Activated B cell treated with CpG ODN at 0.5 μM for 24 hours (primary cell): Measurements from ENCODE around the gene CAMTA2. TPM values are rescaled to one million over a fixed set of nuclear protein-coding genes. Genes with fewer than 3 reads are reported as not detected.
A peak's percentile ranks its signal among the peaks of the same experiment; 100 is the strongest.
"Not testable (repeated sequence)": the region's sequence is repeated elsewhere in the genome, so short reads cannot be mapped to it uniquely, and the experiment has no call there.

ENCODE experiments used
- ATAC-seq: fragments of 200-7000 bp; cut with Tn5 transposase; one replicate; pipeline ENCODE4 v1.10.0; 2021; ENCODE audit warnings: low read depth, mild to moderate bottlenecking, moderate library complexity
- CTCF ChIA-PET: fragments of 350-600 bp; sonication (Branson Sonifier 250); formaldehyde crosslinking; loops from one replicate; lab custom pipeline; 2021; ENCODE audit warnings: antibody characterized with exemption; lab: Charles Lee
- POLR2A ChIA-PET: fragments of 350-600 bp; sonication (Branson Sonifier 250); formaldehyde crosslinking; loops from one replicate; lab custom pipeline; 2021; ENCODE audit warnings: antibody characterized with exemption; lab: Charles Lee
- DNase-seq: peaks from one replicate; pipeline ENCODE4 v3.0.0; 2022
- H3K27ac Mint-ChIP-seq: one replicate; pipeline ENCODE4 v1.8.0; 2020; ENCODE audit warnings: mixed read lengths
- H3K27me3 Mint-ChIP-seq: one replicate; pipeline ENCODE4 v1.8.0; 2021; ENCODE audit warnings: mixed read lengths
- H3K36me3 Mint-ChIP-seq: one replicate; pipeline ENCODE4 v1.8.0; 2021; ENCODE audit warnings: low read depth, mixed read lengths
- H3K4me1 Mint-ChIP-seq: one replicate; pipeline ENCODE4 v1.8.0; 2021; ENCODE audit warnings: mixed read lengths
- H3K4me3 Mint-ChIP-seq: one replicate; pipeline ENCODE4 v1.8.0; 2020; ENCODE audit warnings: mild to moderate bottlenecking, mixed read lengths
- H3K9me3 Mint-ChIP-seq: one replicate; pipeline ENCODE4 v1.8.0; 2020; ENCODE audit warnings: mixed read lengths
- intact Hi-C: fragments of 100-400 bp; cut with micrococcal nuclease; formaldehyde crosslinking; loops from one replicate; pipeline ENCODE4 v1.15.1; 2024
- total RNA-seq: library from RNA; stranded (reverse); gene quantifications from 2 replicates; pipeline ENCODE4 v1.2.3, GENCODE V29; 2022
- TF ChIP-seq, protein P1 (sequence below): fragments of 200-600 bp; IDR thresholded peaks from one replicate; pipeline ENCODE4 v1.8.0; 2022; ENCODE audit warnings: antibody characterized with exemption, mild to moderate bottlenecking

CAMTA2 gene
- total RNA-seq, 1 donor from 2014 or later, result 57.9 TPM

GRCh38 chr17:4932756-4933155 is 54.7 kb downstream of the CAMTA2 start:
- Mint-ChIP-seq H3K4me1 (peaks cover 35% of the 10 kb centered on the region), H3K4me3 (no peak overlapping the region), H3K27ac (no peak overlapping the region), H3K36me3 (peaks cover 15% of the 10 kb centered on the region), H3K27me3 (peaks cover 15% of the 10 kb centered on the region), H3K9me3 (no peaks in the 10 kb centered on the region)
- POLR2A ChIA-PET, result interaction anchor here (1.1 to 1.7 kb wide), 5 partner anchors 12 to 84 kb away, joined by 3 to 9 read pairs (median 5); partner anchors contain the start of genes C17orf107, PFN1 and SPAG7
- TF ChIP-seq, protein P1, sequence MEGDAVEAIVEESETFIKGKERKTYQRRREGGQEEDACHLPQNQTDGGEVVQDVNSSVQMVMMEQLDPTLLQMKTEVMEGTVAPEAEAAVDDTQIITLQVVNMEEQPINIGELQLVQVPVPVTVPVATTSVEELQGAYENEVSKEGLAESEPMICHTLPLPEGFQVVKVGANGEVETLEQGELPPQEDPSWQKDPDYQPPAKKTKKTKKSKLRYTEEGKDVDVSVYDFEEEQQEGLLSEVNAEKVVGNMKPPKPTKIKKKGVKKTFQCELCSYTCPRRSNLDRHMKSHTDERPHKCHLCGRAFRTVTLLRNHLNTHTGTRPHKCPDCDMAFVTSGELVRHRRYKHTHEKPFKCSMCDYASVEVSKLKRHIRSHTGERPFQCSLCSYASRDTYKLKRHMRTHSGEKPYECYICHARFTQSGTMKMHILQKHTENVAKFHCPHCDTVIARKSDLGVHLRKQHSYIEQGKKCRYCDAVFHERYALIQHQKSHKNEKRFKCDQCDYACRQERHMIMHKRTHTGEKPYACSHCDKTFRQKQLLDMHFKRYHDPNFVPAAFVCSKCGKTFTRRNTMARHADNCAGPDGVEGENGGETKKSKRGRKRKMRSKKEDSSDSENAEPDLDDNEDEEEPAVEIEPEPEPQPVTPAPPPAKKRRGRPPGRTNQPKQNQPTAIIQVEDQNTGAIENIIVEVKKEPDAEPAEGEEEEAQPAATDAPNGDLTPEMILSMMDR, result no peak
- CTCF ChIA-PET, result no interaction called here
- no peak for ATAC-seq
- DNase-seq, result no peak
- intact Hi-C loops, result loop anchor here (5.0 kb wide), 1 partner anchor 35 kb away; the partner anchor contains the start of gene SPAG7

- POLR2A ChIA-PET, result interaction anchor here (0.6 to 1.7 kb wide), 7 partner anchors 12 to 104 kb away, joined by 3 to 9 read pairs (median 7); partner anchors contain the start of genes PFN1 and SPAG7
Observed at GRCh38 chr17:4931963-4932362, 55.5 kb downstream of the CAMTA2 start, which contains the start of gene GP1BA. Gene GP1BA, plus strand, starts transcription at chr17:4932277. Its CDS starts 328 bp downstream, at chr17:4932605.

DNA sequence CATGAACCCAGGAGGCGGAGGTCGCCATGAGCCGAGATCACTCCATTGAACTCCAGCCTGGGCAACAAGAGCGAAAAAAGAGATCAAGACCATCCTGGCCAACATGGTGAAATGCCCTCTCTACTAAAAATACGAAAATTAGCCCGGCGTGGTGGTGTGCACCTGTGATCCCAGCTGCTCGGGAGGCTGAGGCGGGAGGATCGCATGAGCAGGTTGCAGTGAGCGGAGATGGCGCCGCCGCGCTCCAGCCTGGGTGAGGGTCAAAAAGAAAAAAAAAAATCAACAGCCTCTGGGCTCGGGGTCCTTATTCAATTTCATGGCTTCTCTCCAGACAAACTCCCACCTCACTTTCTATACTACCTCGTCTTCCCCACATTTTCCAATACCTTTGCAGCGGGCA is 58.6 kb downstream of the CAMTA2 start:
- no peak for ATAC-seq
- Mint-ChIP-seq H3K27me3 (peaks cover 10% of the 10 kb centered on the region), H3K4me1 (peaks cover 22% of the 10 kb centered on the region), H3K36me3 (no peaks in the 10 kb centered on the region), H3K9me3 (no peaks in the 10 kb centered on the region), H3K4me3 (no peak overlapping the region), H3K27ac (no peak overlapping the region)
- TF ChIP-seq, protein P1, result no peak
- no peak for DNase-seq
- intact Hi-C loops, result no loop called here
- ChIA-PET POLR2A (interaction anchor here (0.6 kb wide), 1 partner anchor 740 kb away, joined by 3 read pairs; no protein-coding TSS in a partner anchor), CTCF (interaction anchor here (1.1 kb wide), 1 partner anchor 11 kb away, joined by 3 read pairs; the partner anchor contains the start of genes RNF167 and SLC25A11)

More at GRCh38 chr17:4931963-4932362, 55.5 kb downstream of the CAMTA2 start, which contains the start of gene GP1BA:
- TF ChIP-seq, protein P1, result no peak
- peaks cover 7% of the 10 kb centered on the region for H3K36me3 Mint-ChIP-seq
- CTCF ChIA-PET, result no interaction called here
- H3K4me3 Mint-ChIP-seq, result peak within 1 kb of the TSS; percentile 24
- ATAC-seq (peak; percentile 49), DNase-seq (no peak)
- H3K4me1 Mint-ChIP-seq, result peaks cover 33% of the 10 kb centered on the region
- no peak within 1 kb of the TSS for H3K27ac Mint-ChIP-seq
- no peaks in the 10 kb centered on the region for H3K9me3 Mint-ChIP-seq
- intact Hi-C loops, result loop anchor here (5.0 kb wide), 1 partner anchor 35 kb away; the partner anchor contains the start of gene SPAG7
- H3K27me3 Mint-ChIP-seq, result peaks cover 15% of the 10 kb centered on the region

DNA sequence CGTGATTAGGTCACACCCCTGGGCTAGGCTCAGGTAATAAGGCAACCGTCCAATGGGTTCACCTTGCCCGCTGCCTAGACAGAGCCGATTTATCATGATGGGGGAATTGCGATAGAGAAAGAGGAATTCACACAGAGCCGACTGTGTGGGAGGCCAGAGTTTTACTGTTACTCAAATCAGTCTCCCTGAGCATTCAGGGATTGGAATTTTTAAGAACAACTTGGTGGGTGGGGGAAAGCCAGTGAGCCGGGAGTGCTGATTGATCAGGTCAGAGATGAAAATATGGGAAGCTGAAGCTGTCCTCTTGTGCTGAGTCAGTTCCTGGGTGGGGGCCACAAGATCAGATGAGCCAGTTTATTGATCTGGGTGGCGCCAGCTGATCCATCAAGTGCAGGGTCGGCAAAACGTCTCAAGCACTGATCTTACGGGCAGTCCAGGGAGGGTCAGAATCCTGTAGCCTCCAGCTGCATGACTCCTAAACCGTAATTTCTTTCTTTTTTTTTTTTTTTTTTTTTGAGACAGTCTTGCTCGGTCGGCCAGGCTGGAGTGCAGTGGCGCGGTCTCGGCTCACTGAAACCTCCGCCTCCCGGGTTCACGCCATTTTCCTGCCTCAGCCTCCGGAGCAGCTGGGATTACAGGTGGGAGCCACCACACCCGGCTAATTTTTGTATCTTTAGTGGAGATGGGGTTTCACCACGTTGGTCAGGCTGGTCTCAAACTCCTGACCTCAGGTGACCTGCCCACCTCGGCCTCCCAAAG is 60.7 kb downstream of the CAMTA2 start:
- CTCF ChIA-PET, result not testable (repeated sequence)

DNA sequence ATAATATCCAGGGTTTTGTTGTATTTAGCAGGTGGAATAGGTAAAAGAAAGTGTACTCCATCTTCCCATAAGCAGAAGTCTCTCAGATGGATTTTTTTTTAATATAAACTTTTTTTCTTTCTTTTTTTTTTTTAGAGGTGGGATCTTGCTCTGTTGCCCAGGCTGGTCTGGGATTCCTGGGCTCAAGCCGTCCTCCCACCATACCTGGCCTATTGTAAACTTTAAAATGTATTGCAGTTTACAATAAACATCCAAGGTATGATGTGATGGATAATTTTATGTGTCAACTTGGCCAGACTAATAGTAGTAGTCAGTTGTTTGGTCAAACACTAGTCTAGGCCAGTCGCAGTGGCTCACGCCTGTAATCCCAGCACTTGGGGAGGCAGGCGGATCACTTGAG is 66.2 kb downstream of the CAMTA2 start:
- DNase-seq (no peak), ATAC-seq (no peak)
- no peaks in the 10 kb centered on the region for H3K9me3 Mint-ChIP-seq
- no peak overlapping the region for H3K4me3 Mint-ChIP-seq
- ChIA-PET POLR2A (no interaction called here), CTCF (no interaction called here)
- TF ChIP-seq, protein P1, result no peak
- intact Hi-C loops, result no loop called here
- no peaks in the 10 kb centered on the region for H3K4me1 Mint-ChIP-seq
- H3K27me3 Mint-ChIP-seq, result no peaks in the 10 kb centered on the region
- H3K27ac Mint-ChIP-seq, result no peak overlapping the region
- H3K36me3 Mint-ChIP-seq, result no peaks in the 10 kb centered on the region

More for the DNA sequence above, 60.7 kb downstream of the CAMTA2 start:
- H3K27me3 Mint-ChIP-seq, ATAC-seq, H3K9me3 Mint-ChIP-seq, H3K4me1 Mint-ChIP-seq, H3K4me3 Mint-ChIP-seq, intact Hi-C loops, H3K27ac Mint-ChIP-seq, DNase-seq, H3K36me3 Mint-ChIP-seq, POLR2A ChIA-PET: not testable (repeated sequence)
